Measurements from ENCODE around the gene TMEM178B.
A peak's percentile ranks its signal among the peaks of the same experiment; 100 is the strongest.

TMEM178B gene

GRCh38 chr7:141430455-141431139 is 356.7 kb downstream of the TMEM178B start:
- no peak for DNase-seq (ENCODE audit: low spot score)

GRCh38 chr7:141431140-141431479 is 357.2 kb downstream of the TMEM178B start:
- DNase-seq (ENCODE audit: low spot score): no peak

GRCh38 chr7:141431711-141432110 is 357.8 kb downstream of the TMEM178B start:
- DNase-seq (ENCODE audit: low spot score): no peak

- no peak for DNase-seq (ENCODE audit: low spot score)
These were observed 359.8 kb downstream of the TMEM178B start for GRCh38 chr7:141433698-141434097.

GRCh38 chr7:141436139-141436538 is 362.3 kb downstream of the TMEM178B start:
- no peak for DNase-seq (ENCODE audit: low spot score)

GRCh38 chr7:141436575-141437075 is 362.8 kb downstream of the TMEM178B start:
- no peak for DNase-seq (ENCODE audit: low spot score)

GRCh38 chr7:141439164-141439563 is 365.3 kb downstream of the TMEM178B start:
- DNase-seq (ENCODE audit: low spot score): no peak

GRCh38 chr7:141439776-141440175 is 365.9 kb downstream of the TMEM178B start:
- DNase-seq (ENCODE audit: low spot score): peak; percentile 56

GRCh38 chr7:141441837-141442627 is 368.2 kb downstream of the TMEM178B start:
- DNase-seq (ENCODE audit: low spot score): no peak

- DNase-seq (ENCODE audit: low spot score): no peak
These were observed 368.9 kb downstream of the TMEM178B start for GRCh38 chr7:141442781-141443180.

- DNase-seq (ENCODE audit: low spot score): no peak
These were observed 371.1 kb downstream of the TMEM178B start for GRCh38 chr7:141444961-141445360.

- no peak for DNase-seq (ENCODE audit: low spot score)
These were observed 377.4 kb downstream of the TMEM178B start for GRCh38 chr7:141451232-141451631.

GRCh38 chr7:141452911-141453310 is 379.0 kb downstream of the TMEM178B start:
- DNase-seq (ENCODE audit: low spot score): no peak

- DNase-seq (ENCODE audit: low spot score): no peak
These were observed 380.5 kb downstream of the TMEM178B start for GRCh38 chr7:141454338-141454737.

GRCh38 chr7:141455723-141456122 is 381.9 kb downstream of the TMEM178B start:
- DNase-seq (ENCODE audit: low spot score): no peak

- DNase-seq (ENCODE audit: low spot score): no peak
These were observed 382.4 kb downstream of the TMEM178B start for GRCh38 chr7:141456298-141456697.

GRCh38 chr7:141456711-141457110 is 382.8 kb downstream of the TMEM178B start:
- DNase-seq (ENCODE audit: low spot score): no peak

- DNase-seq (ENCODE audit: low spot score): no peak
These were observed 387.2 kb downstream of the TMEM178B start for GRCh38 chr7:141460781-141461715.

GRCh38 chr7:141461924-141462323 is 388.1 kb downstream of the TMEM178B start:
- no peak for DNase-seq (ENCODE audit: low spot score)

GRCh38 chr7:141462958-141463357 is 389.1 kb downstream of the TMEM178B start:
- no peak for DNase-seq (ENCODE audit: low spot score)

- no peak for DNase-seq (ENCODE audit: low spot score)
These were observed 390.1 kb downstream of the TMEM178B start for GRCh38 chr7:141463986-141464385.

GRCh38 chr7:141464551-141464950 is 390.7 kb downstream of the TMEM178B start:
- no peak for DNase-seq (ENCODE audit: low spot score)
